ENCODE results near the gene BICD2. TPM values are rescaled to one million over a fixed set of nuclear protein-coding genes. Genes with fewer than 3 reads are reported as not detected.

Gene BICD2
- total and polyA plus RNA-seq, 12 donors: 9.3 to 33.8 (median 23.3) TPM

GRCh38 chr9:92663951-92664350 lies 100.7 kb downstream of the BICD2 start:
- H3K4me1 ChIP-seq (replicated peaks in 1 of 2): peaks cover 0 to 26% of the 10 kb centered on the region in 2 donors
- H3K27me3 ChIP-seq: no peaks in the 10 kb centered on the region
- H3K9me3 ChIP-seq (replicated peaks in 1 of 3): no peaks in the 10 kb centered on the region
- H3K27ac ChIP-seq: no peak overlapping the region
- no peaks in the 10 kb centered on the region for H3K36me3 ChIP-seq (replicated peaks in 1 of 2)
- TF ChIP-seq POLR2A (IDR thresholded peaks at IDR 0.05): no peak
- no peak for TF ChIP-seq CTCF (IDR thresholded peaks at IDR 0.05)
- H3K4me3 ChIP-seq: no peak overlapping the region
- intact Hi-C loops (cut with DNase I): no loop called here
- DNase-seq: no peak
- 92 to 96% (median 93%) methylated on average over 10 of the region's 10 CpGs for WGBS, 4 donors

DNA sequence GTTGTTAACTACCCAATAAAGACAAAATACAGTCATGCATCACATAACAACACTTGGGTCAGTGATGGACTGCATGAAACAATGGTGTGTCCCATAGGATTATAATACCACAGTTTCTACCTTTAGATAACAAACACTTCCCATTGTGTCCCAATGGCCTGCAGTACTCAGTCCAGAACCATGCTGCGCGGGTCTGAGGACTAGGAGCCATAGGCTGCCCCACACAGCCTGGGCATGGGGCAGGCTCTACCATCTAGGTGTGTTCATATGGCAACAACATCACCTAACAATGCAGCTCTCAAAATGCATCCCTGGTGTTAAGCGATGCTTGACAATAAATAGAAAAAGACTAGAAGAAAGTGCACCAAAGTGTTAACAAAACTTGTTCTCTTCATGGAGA lies 101.5 kb downstream of the BICD2 start:
- intact Hi-C loops (cut with DNase I): no loop called here
- peaks cover 0 to 4% of the 10 kb centered on the region in 2 donors for H3K36me3 ChIP-seq (replicated peaks in 1 of 2)
- TF ChIP-seq CTCF (IDR thresholded peaks at IDR 0.05) (no peak), POLR2A (IDR thresholded peaks at IDR 0.05) (no peak)
- no peak for DNase-seq
- no peaks in the 10 kb centered on the region for H3K9me3 ChIP-seq (replicated peaks in 1 of 3)
- H3K27me3 ChIP-seq: no peaks in the 10 kb centered on the region
- peaks cover 0 to 18% of the 10 kb centered on the region in 2 donors for H3K4me1 ChIP-seq (replicated peaks in 1 of 2)
- H3K27ac ChIP-seq: no peak overlapping the region
- H3K4me3 ChIP-seq: no peak overlapping the region
- WGBS, 4 donors: 97 to 98% (median 98%) methylated on average over 3 of the region's 3 CpGs

DNA sequence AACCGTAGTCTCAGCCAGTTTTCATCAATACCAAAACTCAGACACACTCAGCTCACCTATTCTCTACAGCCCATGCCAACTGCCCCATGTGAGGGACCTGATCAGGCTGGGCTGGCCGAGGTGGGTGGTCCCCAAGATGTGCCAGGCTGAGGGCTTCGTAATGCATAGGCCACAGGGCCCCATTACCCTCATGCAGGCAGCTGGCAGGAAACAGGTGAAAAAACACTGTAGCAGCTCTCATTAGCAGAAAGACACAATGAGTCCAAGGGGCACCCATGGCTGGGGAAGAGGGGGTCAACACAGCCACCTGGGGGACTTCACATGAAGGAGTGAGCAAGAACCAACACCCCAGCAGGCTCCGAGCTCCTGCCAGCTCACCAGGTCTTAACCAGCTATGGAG lies 102.9 kb downstream of the BICD2 start:
- no peaks in the 10 kb centered on the region for H3K27me3 ChIP-seq
- intact Hi-C loops (cut with DNase I): no loop called here
- DNase-seq: no peak
- TF ChIP-seq CTCF (IDR thresholded peaks at IDR 0.05): no peak
- no peak for TF ChIP-seq POLR2A (IDR thresholded peaks at IDR 0.05)
- H3K27ac ChIP-seq: no peak overlapping the region
- 86 to 93% (median 87%) methylated on average over 2 to 4 of the region's 4 CpGs for WGBS, 4 donors
- peaks cover 0 to 17% of the 10 kb centered on the region in 2 donors for H3K4me1 ChIP-seq (replicated peaks in 1 of 2)
- no peaks in the 10 kb centered on the region for H3K9me3 ChIP-seq (replicated peaks in 1 of 3)
- H3K4me3 ChIP-seq: no peak overlapping the region
- peaks cover 0 to 8% of the 10 kb centered on the region in 2 donors for H3K36me3 ChIP-seq (replicated peaks in 1 of 2)

Other genes with a start within 250 kb of the BICD2 start
- 10 to 100 TPM in 5 of 9 donors, 1 to 10 TPM in 4; 3.8 to 22.0 (median 11.8) TPM for gene ECM2, start 228.8 kb downstream of the BICD2 start, total RNA-seq
- 1 to 10 TPM; 5.1 to 7.8 (median 7.2) TPM for gene ECM2, start 228.8 kb downstream of the BICD2 start, polyA plus RNA-seq
- gene IPPK, start 94.7 kb downstream of the BICD2 start, total RNA-seq: 10 to 100 TPM in 2 of 9 donors, 1 to 10 TPM in 7; 2.9 to 22.2 (median 9.0) TPM
- 10 to 100 TPM in 2 of 3 donors, 1 to 10 TPM in 1; 6.7 to 13.2 (median 12.5) TPM for gene IPPK, start 94.7 kb downstream of the BICD2 start, polyA plus RNA-seq
- 10 to 100 TPM in 5 of 9 donors, 1 to 10 TPM in 4; 5.7 to 21.4 (median 10.8) TPM for gene ZNF484, start 113.2 kb upstream of the BICD2 start, total RNA-seq
- 1 to 10 TPM; 1.7 to 6.6 (median 2.3) TPM for gene ZNF484, start 113.2 kb upstream of the BICD2 start, polyA plus RNA-seq
- 1 to 10 TPM in 8 of 9 donors, under 1 TPM in 1; 0.89 to 7.6 (median 6.7) TPM for gene FGD3, start 182.7 kb upstream of the BICD2 start, total RNA-seq
- gene FGD3, start 182.7 kb upstream of the BICD2 start, polyA plus RNA-seq: 1 to 10 TPM in 2 of 3 donors, under 1 TPM in 1; 0.92 to 5.6 (median 3.7) TPM

Measured in adrenal gland (tissue), 12 donors.